HL-60 (cell line): ENCODE data around the gene RALBP1.

Experiments
- DNase-seq, 2 experiments: peaks; one replicate each; pipeline ENCODE4 v3.0.0-alpha.2; 2010 to 2020; ENCODE audit warnings: low read depth in 1 of 2, low spot score in 1 of 2
- H3K27ac ChIP-seq: fragments of 250-450 bp; sonication (Bioruptor Pico); replicated peaks from 2 replicates; pipeline ENCODE4 v1.5.1; 2020; ENCODE audit warnings: mild to moderate bottlenecking, moderate library complexity
- H3K27me3 ChIP-seq: fragments of 250-450 bp; sonication (Bioruptor Pico); 2 replicates; pipeline ENCODE4 v1.5.1; 2021; ENCODE audit warnings: mild to moderate bottlenecking, moderate library complexity; ENCODE audit not compliant: insufficient read depth, poor library complexity, severe bottlenecking
- H3K4me3 ChIP-seq: replicated peaks from 2 replicates; pipeline ENCODE4 v1.5.1; 2011; ENCODE audit warnings: mild to moderate bottlenecking, control low read depth, low read length; ENCODE audit not compliant: insufficient read depth
- GABPA ChIP-seq: IDR thresholded peaks from 2 replicates; pipeline ENCODE4 v1.6.1; 2012; ENCODE audit warnings: low read depth
- POLR2AphosphoS5 ChIP-seq: IDR thresholded peaks from 2 replicates; pipeline ENCODE4 v1.6.1; 2012; ENCODE audit warnings: low read depth
- SPI1 ChIP-seq: IDR thresholded peaks from 2 replicates; pipeline ENCODE4 v1.6.1; 2012; ENCODE audit warnings: low read depth, mild to moderate bottlenecking, borderline replicate concordance
- TF ChIP-seq, protein P1 (sequence below): IDR thresholded peaks from 2 replicates; pipeline ENCODE4 v1.6.1; 2012; ENCODE audit warnings: low read depth; ENCODE audit not compliant: insufficient replicate concordance
- TF ChIP-seq, protein P2 (sequence below): IDR thresholded peaks from one replicate; pipeline ENCODE4 v1.5.1; 2011; ENCODE audit warnings: low read length, control low read depth, inconsistent platforms; ENCODE audit not compliant: insufficient read depth

Gene RALBP1

DNA sequence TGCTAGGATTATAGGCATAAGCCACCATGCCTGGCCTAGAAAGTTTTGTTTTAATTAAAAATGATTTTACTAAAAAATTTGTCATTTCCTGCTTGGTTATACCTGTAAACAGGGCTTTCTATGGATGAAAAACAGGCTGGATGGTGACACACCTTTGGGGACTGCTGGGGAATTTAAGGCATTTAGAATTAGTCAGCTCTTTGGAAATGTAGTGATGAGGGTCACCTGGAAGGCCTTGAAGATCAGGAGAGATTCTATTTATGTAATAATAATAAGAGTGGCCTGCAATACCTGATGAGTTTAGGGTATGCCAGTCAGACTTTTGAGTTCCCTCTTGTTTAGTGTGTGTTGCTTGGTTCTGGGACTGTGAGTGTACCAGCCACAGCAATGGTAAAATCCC, 51.1 kb downstream of the RALBP1 start:
- DNase-seq, result no peak
- H3K4me3 ChIP-seq, result no peak overlapping the region
- TF ChIP-seq GABPA (no peak), SPI1 (no peak), POLR2AphosphoS5 (no peak)
- TF ChIP-seq, protein P1, sequence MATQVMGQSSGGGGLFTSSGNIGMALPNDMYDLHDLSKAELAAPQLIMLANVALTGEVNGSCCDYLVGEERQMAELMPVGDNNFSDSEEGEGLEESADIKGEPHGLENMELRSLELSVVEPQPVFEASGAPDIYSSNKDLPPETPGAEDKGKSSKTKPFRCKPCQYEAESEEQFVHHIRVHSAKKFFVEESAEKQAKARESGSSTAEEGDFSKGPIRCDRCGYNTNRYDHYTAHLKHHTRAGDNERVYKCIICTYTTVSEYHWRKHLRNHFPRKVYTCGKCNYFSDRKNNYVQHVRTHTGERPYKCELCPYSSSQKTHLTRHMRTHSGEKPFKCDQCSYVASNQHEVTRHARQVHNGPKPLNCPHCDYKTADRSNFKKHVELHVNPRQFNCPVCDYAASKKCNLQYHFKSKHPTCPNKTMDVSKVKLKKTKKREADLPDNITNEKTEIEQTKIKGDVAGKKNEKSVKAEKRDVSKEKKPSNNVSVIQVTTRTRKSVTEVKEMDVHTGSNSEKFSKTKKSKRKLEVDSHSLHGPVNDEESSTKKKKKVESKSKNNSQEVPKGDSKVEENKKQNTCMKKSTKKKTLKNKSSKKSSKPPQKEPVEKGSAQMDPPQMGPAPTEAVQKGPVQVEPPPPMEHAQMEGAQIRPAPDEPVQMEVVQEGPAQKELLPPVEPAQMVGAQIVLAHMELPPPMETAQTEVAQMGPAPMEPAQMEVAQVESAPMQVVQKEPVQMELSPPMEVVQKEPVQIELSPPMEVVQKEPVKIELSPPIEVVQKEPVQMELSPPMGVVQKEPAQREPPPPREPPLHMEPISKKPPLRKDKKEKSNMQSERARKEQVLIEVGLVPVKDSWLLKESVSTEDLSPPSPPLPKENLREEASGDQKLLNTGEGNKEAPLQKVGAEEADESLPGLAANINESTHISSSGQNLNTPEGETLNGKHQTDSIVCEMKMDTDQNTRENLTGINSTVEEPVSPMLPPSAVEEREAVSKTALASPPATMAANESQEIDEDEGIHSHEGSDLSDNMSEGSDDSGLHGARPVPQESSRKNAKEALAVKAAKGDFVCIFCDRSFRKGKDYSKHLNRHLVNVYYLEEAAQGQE, result no peak
- TF ChIP-seq, protein P2, sequence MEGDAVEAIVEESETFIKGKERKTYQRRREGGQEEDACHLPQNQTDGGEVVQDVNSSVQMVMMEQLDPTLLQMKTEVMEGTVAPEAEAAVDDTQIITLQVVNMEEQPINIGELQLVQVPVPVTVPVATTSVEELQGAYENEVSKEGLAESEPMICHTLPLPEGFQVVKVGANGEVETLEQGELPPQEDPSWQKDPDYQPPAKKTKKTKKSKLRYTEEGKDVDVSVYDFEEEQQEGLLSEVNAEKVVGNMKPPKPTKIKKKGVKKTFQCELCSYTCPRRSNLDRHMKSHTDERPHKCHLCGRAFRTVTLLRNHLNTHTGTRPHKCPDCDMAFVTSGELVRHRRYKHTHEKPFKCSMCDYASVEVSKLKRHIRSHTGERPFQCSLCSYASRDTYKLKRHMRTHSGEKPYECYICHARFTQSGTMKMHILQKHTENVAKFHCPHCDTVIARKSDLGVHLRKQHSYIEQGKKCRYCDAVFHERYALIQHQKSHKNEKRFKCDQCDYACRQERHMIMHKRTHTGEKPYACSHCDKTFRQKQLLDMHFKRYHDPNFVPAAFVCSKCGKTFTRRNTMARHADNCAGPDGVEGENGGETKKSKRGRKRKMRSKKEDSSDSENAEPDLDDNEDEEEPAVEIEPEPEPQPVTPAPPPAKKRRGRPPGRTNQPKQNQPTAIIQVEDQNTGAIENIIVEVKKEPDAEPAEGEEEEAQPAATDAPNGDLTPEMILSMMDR, result no peak
- no peaks in the 10 kb centered on the region for H3K27me3 ChIP-seq
- H3K27ac ChIP-seq, result no peak overlapping the region

DNA sequence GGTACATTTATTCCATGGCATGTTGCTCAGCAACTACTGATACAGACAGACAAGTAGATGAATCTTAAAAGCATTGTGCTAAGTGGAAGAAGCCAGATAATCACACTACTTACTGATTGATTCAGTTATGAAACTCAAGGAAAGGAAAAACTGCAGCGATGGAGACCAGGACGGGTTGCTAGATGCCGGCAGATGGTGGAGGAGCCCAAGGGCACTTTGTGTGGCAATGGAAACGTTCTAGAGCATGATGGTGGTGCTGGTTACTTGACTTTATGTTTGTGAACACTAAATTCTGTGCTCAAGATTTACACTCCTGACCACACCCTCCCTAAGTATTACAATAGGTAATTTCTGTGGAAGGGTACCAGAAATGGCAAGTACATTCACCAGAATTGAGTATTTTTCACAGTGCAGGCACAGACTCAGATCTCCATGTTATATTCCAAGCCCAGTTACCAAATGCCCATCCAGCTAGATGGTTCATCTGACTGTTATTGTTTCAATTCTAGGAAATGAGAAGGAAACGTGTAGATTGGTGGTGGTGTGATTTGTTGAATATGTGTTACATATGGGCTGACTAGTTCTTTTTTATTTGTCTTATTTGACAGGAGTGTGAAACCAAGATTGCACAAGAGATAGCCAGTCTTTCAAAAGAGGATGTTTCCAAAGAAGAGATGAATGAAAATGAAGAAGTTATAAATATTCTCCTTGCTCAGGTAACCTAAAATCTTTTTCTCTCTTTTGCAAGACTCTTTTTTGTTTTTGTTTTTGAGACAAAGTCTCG, 55.1 kb downstream of the RALBP1 start:
- H3K27ac ChIP-seq, result no peak overlapping the region; the same call in 1 of the 2 replicates
- peak; percentile 18 to 75 for DNase-seq
- TF ChIP-seq POLR2AphosphoS5, result no peak
- TF ChIP-seq GABPA, result no peak
- TF ChIP-seq, protein P1, result no peak
- TF ChIP-seq SPI1, result no peak
- TF ChIP-seq, protein P2, result no peak

DNA sequence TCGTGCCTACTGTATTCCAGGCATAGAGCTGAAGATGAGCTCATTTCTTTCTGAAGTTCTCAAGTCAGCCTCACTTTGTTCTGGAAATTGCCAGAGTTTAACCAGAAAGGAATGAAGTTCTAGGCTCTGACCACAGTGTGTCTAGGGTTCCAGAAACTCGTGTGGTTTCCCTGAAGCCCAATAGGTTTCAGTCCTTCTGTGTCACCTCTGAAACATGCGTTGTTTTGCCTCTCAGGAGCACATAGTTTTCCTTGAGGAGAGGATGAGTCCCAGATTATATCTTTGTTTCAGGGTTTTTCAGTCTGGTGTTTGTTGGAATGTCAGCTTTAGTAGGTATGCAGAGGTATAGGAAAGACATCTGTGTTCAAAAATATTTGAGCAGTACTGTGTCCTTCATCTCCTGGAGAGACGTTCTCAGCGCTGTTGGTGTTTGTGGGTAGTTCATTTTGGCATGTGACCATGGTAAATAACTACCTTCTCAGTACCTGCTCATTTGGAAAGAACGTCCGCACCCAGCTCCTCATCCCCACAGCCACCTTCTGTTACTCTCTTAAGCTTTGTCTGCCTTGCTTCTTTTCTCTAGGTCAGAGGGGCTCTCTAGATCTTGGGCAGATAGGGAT, 56.6 kb downstream of the RALBP1 start:
- no peak for TF ChIP-seq SPI1
- TF ChIP-seq, protein P1, result no peak
- TF ChIP-seq GABPA, result no peak
- TF ChIP-seq, protein P2, result no peak
- no peak for TF ChIP-seq POLR2AphosphoS5

More for the DNA sequence above, 55.1 kb downstream of the RALBP1 start:
- Histone ChIP-seq H3K27me3 (no peaks in the 10 kb centered on the region), H3K4me3 (no peak overlapping the region)

More for the DNA sequence above, 56.6 kb downstream of the RALBP1 start:
- DNase-seq, result no peak
- no peak overlapping the region for H3K27ac ChIP-seq
- H3K27me3 ChIP-seq, result no peaks in the 10 kb centered on the region
- H3K4me3 ChIP-seq, result no peak overlapping the region
